Fibroblast of upper back skin (primary cell): ENCODE results near the gene VWA7.

Experiments
- DNase-seq: peaks from one replicate; pipeline ENCODE4 v3.0.0-alpha.2; 2013

Gene VWA7

DNA sequence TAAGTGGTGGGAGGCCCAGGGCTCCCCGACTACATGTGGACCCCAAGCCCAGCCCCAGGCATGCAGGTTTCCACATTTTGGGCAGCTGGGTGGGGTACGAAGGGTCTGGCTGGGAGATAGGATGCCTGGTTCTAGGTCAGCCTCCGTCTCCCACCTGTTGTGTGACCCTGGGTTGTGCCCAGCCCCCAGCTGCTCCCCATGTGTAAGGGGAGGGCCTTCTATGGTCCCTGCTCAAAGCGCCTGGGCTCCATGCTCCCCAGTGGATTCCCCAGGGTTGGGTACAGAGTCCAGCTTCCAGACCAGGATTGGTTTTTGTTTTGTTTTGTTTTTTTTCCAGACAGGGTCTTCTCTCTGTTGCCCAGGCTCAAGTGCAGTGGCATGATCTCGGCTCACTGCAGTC is 1.1 kb upstream of the VWA7 start:
- DNase-seq, result no peak

DNA sequence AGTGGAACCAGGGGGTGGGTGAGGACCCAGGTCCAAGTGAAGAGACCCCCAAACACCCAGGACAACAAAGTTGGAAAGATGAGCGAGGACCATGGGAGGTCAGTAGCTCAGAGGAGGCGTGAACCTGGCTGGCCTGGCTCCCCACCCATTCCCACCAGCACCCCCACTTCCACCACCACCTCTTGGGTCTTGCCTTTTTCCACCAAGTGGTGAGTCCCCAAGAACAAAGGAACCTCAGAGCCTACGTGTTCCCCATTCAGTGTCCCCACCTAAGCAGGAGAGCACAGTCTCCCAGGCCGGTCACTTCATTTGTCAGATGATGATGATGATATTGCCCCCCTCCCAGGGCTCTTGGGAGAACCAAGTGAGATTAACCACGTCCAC is 531 bp upstream of the VWA7 start:
- DNase-seq, result no peak

DNA sequence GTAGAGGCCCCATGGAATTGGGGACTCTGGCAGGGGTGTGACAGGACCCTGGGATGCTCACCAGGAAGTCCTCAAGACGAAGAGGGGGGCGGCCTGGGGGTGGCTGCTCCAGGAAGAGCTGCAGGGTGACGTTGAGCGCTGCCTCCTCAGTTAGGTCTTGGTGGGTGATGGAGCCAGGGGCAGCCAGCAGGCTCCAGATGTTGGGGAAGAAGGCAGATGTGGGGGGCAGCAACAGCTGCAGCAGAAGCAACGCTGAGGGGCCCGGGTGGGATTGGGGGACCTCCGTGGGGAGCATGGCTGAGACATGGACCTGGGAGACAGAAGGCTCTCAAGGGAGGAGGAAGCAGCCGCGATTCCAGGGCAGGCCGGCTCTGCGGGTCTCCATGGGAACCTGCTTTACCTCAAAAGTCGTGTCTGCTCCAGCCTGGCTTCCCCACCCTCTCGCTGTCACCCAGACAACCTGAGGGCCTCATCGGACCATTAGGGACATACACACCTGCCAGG is 591 bp downstream of the VWA7 start:
- DNase-seq, result no peak

DNA sequence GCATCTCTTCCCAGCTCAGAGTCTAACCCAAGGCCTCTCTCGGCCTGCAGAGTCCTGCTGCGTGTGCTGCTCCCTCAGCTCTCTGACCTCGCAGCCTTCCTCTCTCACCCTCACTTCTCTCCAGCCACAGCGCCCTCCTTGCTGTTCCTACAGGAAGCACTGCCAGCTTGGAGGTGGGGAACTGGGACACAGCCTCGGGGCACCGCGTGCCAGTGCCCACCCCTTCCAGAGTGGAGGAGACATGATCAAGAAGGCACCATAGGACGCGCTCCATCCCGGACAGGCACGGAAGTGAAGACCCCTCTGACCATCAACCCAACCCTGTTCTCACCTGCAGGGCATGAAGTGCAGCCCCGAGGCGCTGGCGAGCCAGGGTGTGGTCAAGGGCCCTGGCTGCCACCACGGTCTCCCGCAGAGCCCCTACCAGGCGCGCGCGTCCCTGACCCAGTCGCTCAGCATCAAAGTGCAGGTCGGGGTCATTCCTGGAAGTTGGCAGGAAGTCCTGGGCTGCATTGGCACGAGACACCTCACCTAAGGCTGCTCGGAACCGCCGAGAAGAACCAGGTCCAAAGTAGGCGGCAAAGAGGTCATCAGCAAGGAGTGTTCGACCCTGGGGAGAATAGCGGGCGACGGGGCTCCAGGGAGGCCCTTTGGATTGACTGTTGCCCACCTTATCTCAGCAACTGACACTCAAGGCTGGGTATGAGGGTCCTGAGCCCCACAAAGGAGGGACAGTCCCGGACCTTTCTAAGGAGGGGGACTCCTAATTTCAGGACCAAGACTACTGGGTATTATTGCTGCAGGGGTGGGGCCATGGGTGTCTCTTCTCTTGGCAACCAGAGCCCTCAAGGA is 1.3 kb downstream of the VWA7 start:
- DNase-seq, result no peak

DNA sequence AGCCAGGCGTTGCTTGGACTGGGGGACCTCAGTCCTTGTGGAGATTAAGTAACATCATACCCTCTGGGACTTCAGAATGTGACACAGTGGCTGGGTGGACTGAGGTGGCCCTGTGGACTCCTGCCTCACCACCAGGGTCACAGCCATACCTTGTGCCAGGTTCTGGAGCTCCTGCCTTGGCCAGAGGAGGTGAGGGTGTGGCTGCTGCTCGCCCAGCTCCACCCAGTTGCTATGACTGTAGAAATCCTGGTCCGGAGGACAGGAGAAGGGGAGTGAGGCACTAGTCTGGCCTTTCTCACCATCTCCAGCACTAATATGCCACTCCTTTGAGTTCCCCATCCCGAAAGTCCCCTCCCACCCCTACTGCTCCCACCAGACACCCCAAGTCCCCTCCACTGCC is 1.9 kb downstream of the VWA7 start:
- DNase-seq, result no peak

DNA sequence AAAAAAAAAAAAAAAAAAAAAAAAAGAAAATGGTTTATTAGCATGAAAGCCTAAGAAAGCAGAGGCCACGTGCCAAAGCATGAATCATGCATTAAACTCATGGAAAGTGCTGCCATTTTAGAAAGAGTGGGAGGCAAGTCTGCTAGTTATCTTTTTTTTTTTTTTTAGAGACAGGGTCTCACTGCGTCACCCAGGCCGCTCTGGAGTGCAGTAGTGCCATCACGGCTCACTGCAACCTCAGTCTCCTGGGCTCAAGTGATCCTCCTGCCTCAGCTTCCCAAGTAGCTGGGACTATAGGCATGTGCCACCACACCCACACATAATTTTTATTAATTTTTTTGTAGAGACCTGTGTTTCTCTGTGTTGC is 5.2 kb downstream of the VWA7 start:
- DNase-seq, result peak; percentile 44

DNA sequence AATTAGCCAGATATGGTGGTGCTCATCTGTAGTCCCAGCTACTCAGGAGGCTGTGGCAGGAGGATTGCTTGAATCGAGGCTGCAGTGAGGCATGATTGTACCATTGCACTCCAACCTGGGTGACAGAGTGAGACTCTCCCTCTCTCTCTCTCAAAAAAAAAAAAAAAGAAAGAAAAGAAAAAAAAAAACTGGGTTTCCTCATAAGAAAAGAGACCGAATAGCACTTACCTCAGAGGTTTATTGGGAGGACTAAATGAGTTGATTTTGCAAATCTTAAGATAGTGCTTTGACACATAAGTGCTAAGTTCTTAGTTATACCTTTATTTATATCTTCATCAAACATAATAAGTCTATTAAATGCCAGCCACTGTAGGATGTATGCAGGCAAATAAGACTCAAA is 6.3 kb downstream of the VWA7 start:
- DNase-seq, result no peak

DNA sequence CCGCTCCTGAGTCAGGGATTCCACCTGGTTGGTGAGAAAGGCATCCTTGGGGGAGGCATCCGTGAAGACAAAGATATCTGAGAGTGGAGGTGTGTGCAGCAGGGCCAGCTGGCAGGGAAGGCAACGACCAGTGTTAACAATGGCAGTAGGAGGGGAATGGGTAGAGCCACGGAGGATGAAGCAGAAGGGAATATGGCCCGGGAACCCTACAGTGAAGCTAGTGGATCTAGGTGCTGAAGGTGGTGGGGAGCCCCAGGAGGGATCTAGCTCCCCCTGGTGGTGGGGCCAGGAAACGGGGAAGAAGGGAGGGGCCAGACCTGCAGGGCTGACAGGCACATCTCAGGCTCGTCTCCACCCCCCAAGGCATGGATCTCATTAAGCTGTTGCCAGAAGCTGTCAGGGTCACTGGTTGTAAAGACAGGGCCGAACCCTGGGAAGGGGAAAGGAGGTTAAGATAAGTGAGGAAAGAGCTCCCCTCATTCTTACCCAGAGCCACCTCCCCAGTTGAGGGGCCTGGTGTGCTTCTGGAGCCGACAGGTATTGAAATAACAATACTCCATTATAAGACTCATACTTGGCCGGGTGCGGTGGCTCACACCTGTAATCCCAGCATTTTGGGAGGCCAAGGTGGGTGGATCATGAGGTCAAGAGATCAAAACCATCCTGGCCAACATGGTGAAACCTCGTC is 7.3 kb downstream of the VWA7 start:
- DNase-seq, result peak; percentile 43

DNA sequence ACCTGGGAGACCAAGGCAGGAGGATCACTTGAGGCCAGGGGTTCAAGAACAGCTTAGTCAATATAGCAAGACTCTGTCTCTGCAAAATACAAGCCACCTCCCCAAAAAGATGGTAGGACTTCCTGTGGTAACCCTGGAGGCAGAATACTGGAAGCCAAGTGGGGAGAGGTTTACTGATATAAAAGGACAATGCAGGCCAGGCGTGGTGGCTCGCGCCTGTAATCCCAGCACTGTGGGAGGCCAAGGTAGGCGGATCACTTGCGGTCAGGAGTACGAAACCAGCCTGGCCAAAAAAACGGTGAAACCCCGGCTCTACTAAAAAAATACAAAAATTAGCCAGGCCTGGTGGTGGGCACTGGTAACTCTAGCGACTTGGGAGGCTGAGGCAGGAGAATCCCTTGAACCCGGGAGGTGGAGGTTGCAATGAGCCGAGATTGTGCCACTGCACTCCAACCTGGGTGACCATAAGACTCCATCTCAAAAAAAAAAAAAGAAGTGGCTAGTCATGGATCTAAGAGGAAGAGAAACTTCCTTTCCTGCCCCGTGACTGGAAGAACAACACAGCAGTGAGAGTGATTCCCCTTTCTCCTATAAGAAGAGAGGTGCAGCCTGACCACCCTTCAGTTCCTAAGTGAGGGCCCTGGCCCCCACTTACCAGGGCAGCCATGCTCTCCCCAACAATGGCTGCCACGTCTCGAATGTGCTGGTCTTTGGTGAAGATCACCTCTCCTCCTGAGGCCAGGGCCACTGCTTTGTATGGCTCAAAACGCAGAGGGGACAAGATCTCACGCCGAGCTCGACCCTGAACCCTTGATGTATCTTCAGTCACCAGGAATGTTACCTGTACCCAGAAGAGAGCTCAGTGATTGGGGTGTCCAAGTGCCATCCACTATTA is 8.5 kb downstream of the VWA7 start:
- no peak for DNase-seq

DNA sequence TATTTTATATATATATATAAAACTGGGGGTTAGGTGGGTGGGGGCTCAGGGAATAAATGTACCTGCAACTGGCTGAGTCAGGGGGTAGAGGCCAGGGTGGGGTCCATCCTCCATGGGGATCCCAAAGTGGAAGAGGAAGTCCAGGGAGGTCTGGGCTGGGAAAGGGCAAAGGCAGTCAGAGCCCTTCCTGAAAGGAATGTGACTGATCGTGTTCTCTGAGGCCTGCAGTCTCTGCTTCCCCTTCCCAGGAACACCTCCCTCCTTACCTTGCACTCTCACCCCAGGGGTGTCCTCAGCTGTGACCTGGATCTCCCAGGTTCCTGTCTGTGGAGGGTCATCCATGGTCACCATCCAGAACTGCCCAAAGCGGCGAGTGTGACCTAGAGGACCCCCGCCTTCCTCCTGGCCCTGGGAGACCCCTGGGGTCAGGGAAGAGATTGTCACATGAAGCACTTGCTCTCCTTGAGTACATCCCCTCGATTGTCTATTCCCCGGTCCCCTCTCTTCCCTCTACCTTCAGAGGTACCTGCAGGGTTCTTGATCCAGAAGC is 10.0 kb downstream of the VWA7 start:
- no peak for DNase-seq

DNA sequence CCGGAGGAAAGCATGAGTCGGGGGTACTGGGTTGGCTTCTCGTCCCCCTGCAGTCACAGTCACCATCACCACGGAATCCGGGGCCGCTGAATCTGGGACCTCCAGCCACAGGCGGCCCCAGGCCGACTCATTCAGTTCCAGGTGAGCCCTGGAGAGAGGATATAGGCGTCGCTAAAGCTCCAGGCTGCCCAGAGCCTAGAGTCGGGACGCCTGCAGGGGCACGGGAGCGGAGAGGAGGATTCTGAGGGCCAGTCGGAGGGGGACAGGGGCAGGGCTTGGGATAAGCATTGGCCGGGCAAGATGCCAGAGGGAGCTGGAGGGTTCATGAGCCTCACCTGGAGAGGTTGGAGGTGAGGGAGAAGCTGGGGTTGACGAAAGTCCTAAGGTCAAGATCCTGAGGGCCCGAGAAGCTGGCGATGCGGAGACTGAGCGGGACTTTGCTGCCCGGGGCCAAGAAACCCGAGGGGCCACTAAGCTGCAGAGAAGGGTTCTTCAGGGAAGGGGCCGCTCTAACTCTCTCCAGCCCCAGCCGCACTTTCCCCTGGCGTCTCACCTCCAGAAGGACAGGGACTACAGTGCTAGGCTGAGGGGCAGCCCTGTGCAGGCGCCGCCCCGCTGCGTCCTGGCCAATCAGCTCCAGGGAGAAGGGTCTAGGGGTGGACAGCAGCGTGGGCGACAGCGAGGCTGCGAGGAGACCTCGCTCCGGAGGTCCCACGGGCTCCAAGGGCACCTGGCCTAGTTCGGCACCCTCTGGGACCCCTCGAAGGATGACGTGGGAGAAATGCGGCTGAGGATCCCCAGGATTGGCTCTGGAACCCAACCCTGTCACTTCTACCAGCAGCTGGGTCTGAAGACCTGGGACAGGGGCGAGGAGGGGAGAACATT is 11.0 kb downstream of the VWA7 start:
- DNase-seq, result no peak

DNA sequence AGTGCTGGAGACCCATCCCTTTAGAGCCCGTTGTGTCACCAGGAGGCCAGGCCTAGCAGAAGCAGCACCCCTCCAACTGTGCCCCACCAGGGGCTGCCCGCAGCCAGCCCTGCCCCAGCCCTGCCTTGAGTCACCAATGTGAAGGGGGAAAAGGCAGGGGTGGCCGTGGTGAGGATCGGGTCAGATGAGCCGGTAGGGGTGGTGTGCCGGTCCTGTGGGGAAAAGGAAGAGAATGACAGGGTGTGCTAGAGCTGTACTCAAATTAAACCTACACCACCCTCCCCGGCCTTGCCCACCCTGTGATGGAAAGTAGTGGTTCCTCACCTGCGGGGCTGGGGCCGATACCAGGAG is 11.6 kb downstream of the VWA7 start:
- DNase-seq, result no peak

DNA sequence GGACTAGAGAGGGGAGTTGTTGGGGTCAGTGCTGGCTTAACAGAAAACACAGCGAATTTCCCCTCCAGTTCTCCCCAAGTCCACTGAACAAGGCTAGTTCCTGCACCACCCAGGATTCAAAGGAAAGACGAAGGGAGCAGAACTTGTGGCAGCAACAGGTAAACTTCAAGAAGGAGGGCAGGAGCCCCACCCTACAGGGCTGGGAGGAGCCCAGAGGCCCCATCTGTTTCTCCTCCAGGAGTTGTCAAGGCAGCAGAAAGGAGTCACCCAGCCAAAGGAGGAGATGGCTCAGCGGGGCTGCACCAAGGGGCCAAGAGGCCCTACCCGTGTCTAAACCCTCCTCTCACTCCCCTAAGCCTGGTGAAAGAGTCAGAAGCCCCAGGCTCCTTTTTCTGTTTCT is 12.9 kb downstream of the VWA7 start:
- no peak for DNase-seq

DNA sequence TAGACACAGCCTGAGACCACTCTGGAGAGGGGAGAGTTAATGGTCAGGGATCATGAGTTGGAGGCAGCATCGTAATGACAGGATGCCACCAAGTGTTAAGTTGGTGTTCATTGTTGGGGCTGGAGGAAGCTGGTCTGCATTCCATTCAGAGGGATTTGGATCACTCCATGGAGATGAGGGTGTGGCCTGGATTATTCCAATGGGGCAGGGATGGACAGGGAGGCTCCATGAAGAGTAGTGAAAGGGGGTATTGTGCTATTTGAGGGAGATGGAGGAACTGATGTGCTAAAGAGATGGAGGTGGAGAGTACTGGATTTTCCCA is 13.5 kb downstream of the VWA7 start:
- DNase-seq, result peak; percentile 53

DNA sequence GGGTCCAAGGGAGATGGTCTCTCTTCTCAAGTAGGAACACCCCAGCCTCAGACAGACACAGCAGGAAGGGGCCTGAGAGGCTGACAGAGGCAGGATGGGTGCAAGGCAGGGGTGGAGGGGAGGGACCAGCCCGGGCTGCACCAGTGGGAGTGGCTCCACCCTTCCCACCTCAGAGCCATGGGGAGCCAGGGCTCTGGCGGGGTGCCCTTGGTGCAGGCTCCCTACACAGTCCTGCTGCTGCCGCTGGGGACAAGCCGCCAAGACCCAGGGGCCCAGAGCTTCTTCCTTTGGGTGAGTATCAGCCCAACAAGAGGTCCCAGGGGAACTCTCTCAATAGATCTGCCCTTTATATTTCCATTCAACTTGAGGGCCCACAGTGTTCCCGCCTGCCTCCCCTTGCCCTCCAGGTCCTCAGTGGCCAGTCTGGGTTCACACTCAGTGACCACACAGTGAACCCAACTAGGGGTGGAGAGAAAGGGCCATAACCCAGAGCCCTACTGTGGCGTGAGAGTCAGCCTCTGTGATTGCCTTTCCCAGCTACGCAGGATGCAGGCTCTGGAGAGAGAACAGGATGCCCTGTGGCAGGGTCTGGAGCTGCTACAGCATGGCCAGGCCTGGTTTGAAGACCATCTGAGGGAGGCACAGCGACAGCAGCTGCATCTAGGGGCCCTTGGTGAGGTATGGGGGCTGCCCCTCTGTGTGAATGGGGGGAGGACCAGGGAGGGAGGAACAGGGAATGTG is 14.1 kb downstream of the VWA7 start:
- DNase-seq, result no peak

DNA sequence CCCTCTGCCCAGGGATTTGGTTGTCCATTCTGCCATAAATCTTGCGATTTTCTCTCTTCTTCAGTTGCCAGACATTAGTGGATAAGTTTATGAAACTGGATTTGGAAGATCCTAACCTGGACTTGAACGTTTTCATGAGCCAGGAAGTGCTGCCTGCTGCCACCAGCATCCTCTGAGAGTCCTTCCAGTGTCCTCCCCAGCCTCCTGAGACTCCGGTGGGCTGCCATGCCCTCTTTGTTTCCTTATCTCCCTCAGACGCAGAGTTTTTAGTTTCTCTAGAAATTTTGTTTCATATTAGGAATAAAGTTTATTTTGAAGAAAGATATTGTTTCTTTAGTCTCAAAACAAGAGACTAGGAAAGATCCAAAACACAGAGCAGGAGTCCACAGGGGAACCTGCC is 14.8 kb downstream of the VWA7 start, which contains the start of gene SAPCD1:
Gene SAPCD1, plus strand, starts transcription at position 301 of the 400 bp plus-strand sequence. CDS start 399 bp downstream, outside the sequence.
- no peak for DNase-seq

DNA sequence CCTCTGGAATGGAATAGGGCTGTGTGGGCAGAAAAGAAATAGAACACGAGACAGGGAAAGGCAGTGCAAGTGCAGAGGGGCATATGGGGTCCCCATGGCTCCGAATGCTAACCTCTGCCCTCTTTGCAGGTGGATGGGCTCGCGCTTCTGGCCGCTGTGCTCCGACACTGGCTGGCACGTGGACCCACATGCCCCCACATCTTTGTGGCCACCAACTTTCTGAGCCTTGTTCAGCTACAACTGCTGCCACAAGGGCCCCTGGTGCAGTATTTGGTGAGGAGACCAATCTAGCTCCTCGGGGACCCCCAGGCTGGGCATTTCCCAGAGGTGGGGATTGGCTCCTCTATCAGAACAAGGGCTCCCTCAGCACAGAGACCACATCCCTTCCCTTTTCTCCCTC is 15.8 kb downstream of the VWA7 start:
- DNase-seq, result no peak

DNA sequence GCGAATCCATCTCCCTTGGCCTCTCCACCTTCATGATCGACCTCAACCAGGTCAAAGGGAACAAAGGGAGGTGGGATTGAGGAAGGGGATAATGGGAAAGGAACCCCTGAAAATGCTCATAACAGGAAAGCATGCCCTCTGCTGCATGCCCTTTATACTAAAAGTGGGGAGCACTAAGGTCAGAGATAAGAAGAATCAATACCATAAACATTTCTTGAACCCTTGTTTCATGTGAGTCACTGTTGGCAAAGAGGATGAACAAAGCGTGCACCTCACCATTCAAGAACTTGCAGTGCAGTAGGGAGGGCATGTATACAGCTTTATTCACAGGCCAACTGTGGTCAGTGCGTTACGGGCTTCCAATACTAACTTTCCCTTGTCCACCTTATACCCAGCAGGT is 16.3 kb downstream of the VWA7 start:
- DNase-seq, result no peak

DNA sequence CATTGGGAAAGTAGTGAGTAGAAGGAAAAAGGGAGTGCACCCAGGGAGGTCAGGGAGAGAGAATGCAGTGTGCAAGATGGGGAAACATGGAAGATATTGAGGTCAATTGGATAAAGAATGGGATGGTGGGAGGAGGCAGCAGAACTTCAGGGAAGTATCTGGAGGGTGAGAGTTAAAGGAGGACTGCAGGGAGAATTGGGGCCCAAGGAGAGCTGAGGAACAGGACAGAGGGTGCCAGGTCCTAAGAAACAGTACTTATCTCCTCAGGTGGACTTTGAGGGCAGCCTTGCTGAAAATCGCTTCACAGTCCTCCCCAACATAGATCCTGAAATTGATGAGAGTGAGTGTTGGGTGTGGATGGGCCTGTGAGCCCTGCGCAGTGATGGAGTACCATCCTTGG is 18.8 kb downstream of the VWA7 start:
- no peak for DNase-seq

DNA sequence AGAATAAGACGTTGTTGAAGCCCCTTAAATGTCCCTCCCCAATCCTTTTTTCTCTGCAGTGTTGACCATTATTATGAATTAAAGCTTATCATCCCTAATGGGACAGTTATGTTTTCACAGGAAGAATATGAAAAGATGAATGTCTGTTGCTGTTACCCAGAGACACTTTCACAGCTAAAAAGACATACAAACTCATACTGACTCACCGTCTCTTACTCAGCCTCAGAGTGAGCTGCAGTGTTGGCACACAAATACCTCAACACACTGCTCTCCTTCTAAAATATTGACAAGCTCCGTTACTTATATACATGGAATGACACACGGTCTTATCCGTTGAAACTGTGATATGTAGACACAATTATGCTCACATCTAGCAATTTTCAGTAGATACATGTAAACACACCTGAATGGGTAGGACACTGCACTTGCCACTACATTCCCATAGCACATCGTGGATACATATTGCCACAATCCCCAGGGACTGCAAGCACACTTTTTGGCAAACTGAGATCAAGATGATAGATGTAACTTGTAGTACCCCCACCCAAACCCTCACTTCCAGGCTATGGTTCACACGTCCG is 24.3 kb downstream of the VWA7 start:
- DNase-seq, result peak; percentile 71

DNA sequence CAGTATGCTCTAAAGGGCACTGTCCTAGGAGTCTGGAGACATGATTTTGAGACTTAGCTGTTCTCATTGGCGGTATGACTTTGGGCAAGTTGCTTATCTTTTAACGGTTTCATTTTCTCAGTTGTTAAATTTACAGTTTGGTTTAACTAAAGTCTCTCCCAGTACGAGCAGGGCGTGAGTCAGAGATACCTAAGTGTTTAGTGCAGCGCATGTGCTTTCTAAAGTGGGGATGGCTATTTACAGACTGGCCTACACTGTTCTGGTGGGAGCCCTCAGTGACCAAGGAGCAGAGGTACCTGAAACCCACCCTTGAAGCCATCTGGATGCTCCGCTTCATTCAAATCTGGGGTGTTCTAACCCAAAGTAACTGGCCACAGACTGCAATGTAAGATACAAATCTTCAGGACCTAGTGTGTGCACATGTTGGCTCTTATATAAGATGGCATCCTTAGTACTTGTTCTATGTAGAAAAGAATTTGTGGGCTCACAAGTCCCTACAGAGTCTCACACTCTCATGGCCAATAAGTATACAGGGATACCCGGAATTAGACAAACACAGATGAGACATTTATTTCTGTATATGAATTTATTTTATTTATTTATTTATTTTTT is 26.6 kb downstream of the VWA7 start:
- DNase-seq, result no peak
